CD14-positive monocyte (primary cell): ENCODE measurements around the gene AOC1. TPM values are rescaled to one million over a fixed set of nuclear protein-coding genes. Genes with fewer than 3 reads are reported as not detected.

Experiments used
- DNase-seq, 3 donors: peaks; one replicate each; pipeline ENCODE4 v3.0.0-alpha.2; 2011 to 2022
- H2AFZ ChIP-seq: 2 replicates; pipeline ENCODE4 v1.6.0; 2012; ENCODE audit warnings: mild to moderate bottlenecking, low read depth, low read length, inconsistent platforms; ENCODE audit not compliant: insufficient read depth, poor library complexity, severe bottlenecking
- H3K27ac ChIP-seq, 2 donors: 1 replicate in 1 of 2; 2 replicates in 1 of 2; pipeline ENCODE4 v1.5.1; 2012 to 2013; ENCODE audit warnings: low read length in 2 of 2, control low read depth in 1 of 2, inconsistent platforms in 1 of 2, low read depth in 1 of 2, mild to moderate bottlenecking in 1 of 2
- H3K27me3 ChIP-seq, 2 donors: one replicate each; pipeline versions ENCODE4 v1.6.0 to v1.6.1; 2011 to 2013; ENCODE audit warnings: low read length in 2 of 2; ENCODE audit not compliant: control insufficient read depth in 2 of 2, insufficient read depth in 2 of 2
- H3K36me3 ChIP-seq, 2 donors: replicated peaks in 1 of 2; 1 replicate in 1 of 2; 2 replicates in 1 of 2; pipeline versions ENCODE4 v1.5.1 to v1.6.1; 2012 to 2013; ENCODE audit warnings: low read length in 2 of 2, control low read depth in 1 of 2, inconsistent platforms in 1 of 2, mild to moderate bottlenecking in 1 of 2; ENCODE audit not compliant: insufficient read depth in 2 of 2, control insufficient read depth in 1 of 2
- H3K4me1 ChIP-seq, 2 donors: 1 replicate in 1 of 2; 2 replicates in 1 of 2; pipeline versions ENCODE4 v1.5.1 to v1.6.1; 2012 to 2013; ENCODE audit warnings: low read length in 2 of 2, control low read depth in 1 of 2, inconsistent platforms in 1 of 2, mild to moderate bottlenecking in 1 of 2, moderate library complexity in 1 of 2; ENCODE audit not compliant: insufficient read depth in 2 of 2, control insufficient read depth in 1 of 2
- H3K4me2 ChIP-seq: replicated peaks from 2 replicates; pipeline ENCODE3; 2012; ENCODE audit warnings: low read length, moderate library complexity, mild to moderate bottlenecking; ENCODE audit not compliant: poor library complexity, severe bottlenecking; ENCODE audit errors: extremely low read depth
- H3K4me3 ChIP-seq, 3 experiments: fragments of 200-600 bp in 1 of 3; sonication (generic) in 1 of 3; replicated peaks in 1 of 3; 1 replicate in 2 of 3; 2 replicates in 1 of 3; pipeline ENCODE4 v1.5.1; 2011 to 2013; ENCODE audit warnings: low read length in 3 of 3, mild to moderate bottlenecking in 3 of 3, control low read depth in 2 of 3, low read depth in 2 of 3, inconsistent platforms in 1 of 3, moderate library complexity in 1 of 3
- H3K79me2 ChIP-seq: 2 replicates; pipeline ENCODE4 v1.6.0; 2012; ENCODE audit warnings: mild to moderate bottlenecking, control low read depth, inconsistent platforms, low read length, moderate library complexity; ENCODE audit not compliant: insufficient read depth
- H3K9ac ChIP-seq: 2 replicates; pipeline ENCODE4 v1.6.0; 2017; ENCODE audit warnings: low read length, mild to moderate bottlenecking; ENCODE audit not compliant: insufficient read depth, poor library complexity, severe bottlenecking
- H3K9me3 ChIP-seq, 2 donors: replicated peaks in 1 of 2; 1 replicate in 1 of 2; 2 replicates in 1 of 2; pipeline versions ENCODE4 v1.5.1 to v1.6.1; 2012 to 2013; ENCODE audit warnings: low read length in 2 of 2, control low read depth in 1 of 2; ENCODE audit not compliant: control insufficient read depth in 1 of 2, insufficient read depth in 1 of 2
- H4K20me1 ChIP-seq: 2 replicates; pipeline ENCODE4 v1.6.0; 2012; ENCODE audit warnings: mild to moderate bottlenecking, low read length, control low read depth, moderate library complexity; ENCODE audit not compliant: insufficient read depth
- H3K27ac Mint-ChIP-seq, 7 donors: one replicate each; pipeline ENCODE4 v1.8.0; 2020; ENCODE audit warnings: mild to moderate bottlenecking in 7 of 7, mixed read lengths in 7 of 7, moderate library complexity in 6 of 7, inconsistent platforms in 2 of 7
- H3K27me3 Mint-ChIP-seq, 3 donors: one replicate each; pipeline ENCODE4 v1.8.0; 2021 to 2022; ENCODE audit warnings: low read depth in 3 of 3, mild to moderate bottlenecking in 3 of 3, mixed read lengths in 3 of 3, moderate library complexity in 3 of 3, inconsistent platforms in 1 of 3
- H3K36me3 Mint-ChIP-seq, 2 donors: one replicate each; pipeline ENCODE4 v1.8.0; 2020; ENCODE audit warnings: mixed read lengths in 2 of 2, inconsistent platforms in 1 of 2, mild to moderate bottlenecking in 1 of 2
- H3K4me1 Mint-ChIP-seq: one replicate; pipeline ENCODE4 v1.8.0; 2020; ENCODE audit warnings: mild to moderate bottlenecking, mixed read lengths
- H3K4me3 Mint-ChIP-seq, 2 donors: one replicate each; pipeline ENCODE4 v1.8.0; 2020; ENCODE audit warnings: mild to moderate bottlenecking in 2 of 2, mixed read lengths in 2 of 2, moderate library complexity in 1 of 2
- H3K9me3 Mint-ChIP-seq, 7 donors: one replicate each; pipeline ENCODE4 v1.8.0; 2020 to 2022; ENCODE audit warnings: mixed read lengths in 7 of 7, mild to moderate bottlenecking in 6 of 7, moderate library complexity in 6 of 7, inconsistent platforms in 2 of 7
- WGBS: methylation state at CpG from one replicate; pipeline ENCODE4 v1.1.5; 2013; ENCODE audit warnings: missing lambda C conversion rate; ENCODE audit not compliant: insufficient coverage; 5-methylcytosine and 5-hydroxymethylcytosine counted together
- intact Hi-C, 2 donors: fragments of 100-400 bp; cut with micrococcal nuclease; formaldehyde crosslinking; loops; one replicate each; pipeline versions ENCODE4 v1.15.0 to v1.15.1; 2023
- polyA plus RNA-seq, 3 donors: library from polyadenylated mRNA; depleted of rRNA in 1 of 3; unstranded in 2 of 3; stranded (reverse) in 1 of 3; fragments of 300-500 nt in 2 of 3; fragments of >200 nt in 1 of 3; fragmentation: Illumina TruSeq in 2 of 3; gene quantifications; 1 replicate in 2 of 3; 2 replicates in 1 of 3; pipeline ENCODE4 v1.2.3, GENCODE V29; 2012 to 2021
- TF ChIP-seq, protein P1 (sequence below): fragments of 200-600 bp; IDR thresholded peaks from one replicate; pipeline ENCODE4 v1.8.0; 2022; ENCODE audit warnings: antibody characterized with exemption, mild to moderate bottlenecking

AOC1 gene
- polyA plus RNA-seq, 3 donors = 0.16 to 0.31 TPM; not detected in 1

DNA sequence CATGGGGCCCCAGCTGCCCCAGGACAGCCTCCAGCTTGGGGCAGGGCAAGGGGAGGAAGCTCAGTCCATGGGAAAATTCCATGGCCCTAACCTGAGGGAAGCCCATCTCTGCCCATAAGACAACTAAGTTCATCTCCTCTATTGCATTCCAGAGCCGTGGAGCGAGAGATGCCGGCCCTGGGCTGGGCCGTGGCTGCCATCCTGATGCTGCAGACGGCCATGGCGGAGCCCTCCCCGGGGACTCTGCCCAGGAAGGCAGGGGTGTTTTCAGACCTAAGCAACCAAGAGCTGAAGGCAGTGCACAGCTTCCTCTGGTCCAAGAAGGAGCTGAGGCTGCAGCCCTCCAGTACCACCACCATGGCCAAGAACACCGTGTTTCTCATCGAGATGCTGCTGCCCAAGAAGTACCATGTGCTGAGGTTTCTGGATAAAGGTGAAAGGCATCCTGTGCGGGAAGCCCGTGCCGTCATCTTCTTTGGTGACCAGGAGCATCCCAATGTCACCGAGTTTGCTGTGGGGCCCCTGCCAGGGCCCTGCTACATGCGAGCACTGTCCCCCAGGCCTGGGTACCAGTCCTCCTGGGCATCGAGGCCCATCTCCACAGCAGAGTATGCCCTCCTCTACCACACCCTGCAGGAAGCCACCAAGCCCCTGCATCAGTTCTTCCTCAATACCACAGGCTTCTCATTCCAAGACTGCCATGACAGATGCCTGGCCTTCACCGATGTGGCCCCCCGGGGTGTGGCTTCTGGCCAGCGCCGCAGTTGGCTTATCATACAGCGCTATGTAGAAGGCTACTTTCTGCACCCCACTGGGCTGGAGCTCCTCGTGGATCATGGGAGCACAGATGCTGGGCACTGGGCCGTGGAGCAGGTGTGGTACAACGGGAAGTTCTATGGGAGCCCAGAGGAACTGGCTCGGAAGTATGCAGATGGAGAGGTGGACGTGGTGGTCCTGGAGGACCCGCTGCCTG, 4.3 kb downstream of the AOC1 start:
- Mint-ChIP-seq H3K4me3 (no peak overlapping the region), H3K27ac (peak overlapping the region in 1 of 7 donors; percentile 68), H3K4me1 (peaks cover 13% of the 10 kb centered on the region), H3K9me3 (peaks cover 0 to 3% (median 0%) of the 10 kb centered on the region in 7 donors), H3K27me3 (peaks cover 2 to 7% (median 5%) of the 10 kb centered on the region in 3 donors), H3K36me3 (no peaks in the 10 kb centered on the region)
- Histone ChIP-seq H3K36me3 (no peaks in the 10 kb centered on the region), H3K4me2 (no peak overlapping the region), H4K20me1 (no peaks in the 10 kb centered on the region), H3K4me1 (peaks cover 9 to 12% of the 10 kb centered on the region in 2 donors), H3K9me3 (no peaks in the 10 kb centered on the region), H3K79me2 (no peaks in the 10 kb centered on the region), H3K27ac (no peak overlapping the region), H2AFZ (no peak overlapping the region), H3K9ac (peak overlapping the region; percentile 2), H3K27me3 (no peaks in the 10 kb centered on the region), H3K4me3 (no peak overlapping the region)
- no peak for DNase-seq
- intact Hi-C loops = no loop called here
- WGBS = 91% methylated on average over 20 of the region's 26 CpGs
- TF ChIP-seq, protein P1, sequence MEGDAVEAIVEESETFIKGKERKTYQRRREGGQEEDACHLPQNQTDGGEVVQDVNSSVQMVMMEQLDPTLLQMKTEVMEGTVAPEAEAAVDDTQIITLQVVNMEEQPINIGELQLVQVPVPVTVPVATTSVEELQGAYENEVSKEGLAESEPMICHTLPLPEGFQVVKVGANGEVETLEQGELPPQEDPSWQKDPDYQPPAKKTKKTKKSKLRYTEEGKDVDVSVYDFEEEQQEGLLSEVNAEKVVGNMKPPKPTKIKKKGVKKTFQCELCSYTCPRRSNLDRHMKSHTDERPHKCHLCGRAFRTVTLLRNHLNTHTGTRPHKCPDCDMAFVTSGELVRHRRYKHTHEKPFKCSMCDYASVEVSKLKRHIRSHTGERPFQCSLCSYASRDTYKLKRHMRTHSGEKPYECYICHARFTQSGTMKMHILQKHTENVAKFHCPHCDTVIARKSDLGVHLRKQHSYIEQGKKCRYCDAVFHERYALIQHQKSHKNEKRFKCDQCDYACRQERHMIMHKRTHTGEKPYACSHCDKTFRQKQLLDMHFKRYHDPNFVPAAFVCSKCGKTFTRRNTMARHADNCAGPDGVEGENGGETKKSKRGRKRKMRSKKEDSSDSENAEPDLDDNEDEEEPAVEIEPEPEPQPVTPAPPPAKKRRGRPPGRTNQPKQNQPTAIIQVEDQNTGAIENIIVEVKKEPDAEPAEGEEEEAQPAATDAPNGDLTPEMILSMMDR = no peak

DNA sequence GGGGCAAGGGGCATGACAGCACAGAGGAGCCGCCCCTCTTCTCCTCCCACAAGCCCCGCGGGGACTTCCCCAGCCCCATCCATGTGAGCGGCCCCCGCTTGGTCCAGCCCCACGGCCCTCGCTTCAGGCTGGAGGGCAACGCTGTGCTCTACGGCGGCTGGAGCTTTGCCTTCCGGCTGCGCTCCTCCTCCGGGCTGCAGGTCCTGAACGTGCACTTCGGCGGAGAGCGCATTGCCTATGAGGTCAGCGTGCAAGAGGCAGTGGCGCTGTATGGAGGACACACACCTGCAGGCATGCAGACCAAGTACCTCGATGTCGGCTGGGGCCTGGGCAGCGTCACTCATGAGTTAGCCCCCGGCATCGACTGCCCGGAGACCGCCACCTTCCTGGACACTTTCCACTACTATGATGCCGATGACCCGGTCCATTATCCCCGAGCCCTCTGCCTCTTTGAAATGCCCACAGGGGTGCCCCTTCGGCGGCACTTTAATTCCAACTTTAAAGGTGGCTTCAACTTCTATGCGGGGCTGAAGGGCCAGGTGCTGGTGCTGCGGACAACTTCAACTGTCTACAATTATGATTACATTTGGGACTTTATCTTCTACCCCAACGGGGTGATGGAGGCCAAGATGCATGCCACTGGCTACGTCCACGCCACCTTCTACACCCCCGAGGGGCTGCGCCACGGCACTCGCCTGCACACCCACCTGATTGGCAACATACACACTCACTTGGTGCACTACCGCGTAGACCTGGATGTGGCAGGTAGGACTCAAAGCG, 5.1 kb downstream of the AOC1 start:
- no peak overlapping the region for H3K4me2 ChIP-seq
- WGBS = 96% methylated on average over 36 of the region's 43 CpGs
- intact Hi-C loops = no loop called here
- no peaks in the 10 kb centered on the region for H3K79me2 ChIP-seq
- Mint-ChIP-seq H3K4me1 (peaks cover 4% of the 10 kb centered on the region), H3K4me3 (no peak overlapping the region), H3K27ac (no peak overlapping the region), H3K27me3 (peaks cover under 1 to 7% (median 2%) of the 10 kb centered on the region in 3 donors), H3K36me3 (no peaks in the 10 kb centered on the region), H3K9me3 (no peaks in the 10 kb centered on the region)
- no peak overlapping the region for H2AFZ ChIP-seq
- no peaks in the 10 kb centered on the region for H3K36me3 ChIP-seq
- H3K4me1 ChIP-seq = peaks cover 2 to 3% of the 10 kb centered on the region in 2 donors
- no peak overlapping the region for H3K4me3 ChIP-seq
- no peak for DNase-seq
- TF ChIP-seq, protein P1 = no peak
- no peaks in the 10 kb centered on the region for H3K27me3 ChIP-seq
- H3K9me3 ChIP-seq = no peaks in the 10 kb centered on the region
- H3K27ac ChIP-seq = no peak overlapping the region
- no peak overlapping the region for H3K9ac ChIP-seq
- no peaks in the 10 kb centered on the region for H4K20me1 ChIP-seq
